C4-2B (cell line): ENCODE data around the gene AEBP1.

Source experiments
- CTCF ChIP-seq: fragments of 450-650 bp; conservative IDR thresholded peaks from 2 replicates; pipeline ENCODE4 v1.5.1; 2017; ENCODE audit warnings: mild to moderate bottlenecking
- ZFX ChIP-seq: fragments of 450-650 bp; IDR thresholded peaks from 2 replicates; pipeline ENCODE4 v1.6.1; 2017

GRCh38 chr7:44159824-44160630 lies 55.9 kb downstream of the AEBP1 start:
- no peak for TF ChIP-seq CTCF
- TF ChIP-seq ZFX, result no peak
